Measurements from ENCODE around the gene RNU6-9.

The RNU6-9 gene

GRCh38 chr19:919199-920050 is 26.1 kb downstream of the RNU6-9 start:
- peak in 1 of 2 experiments; percentile 81 for DNase-seq

- peak in 1 of 2 experiments; percentile 77 for DNase-seq
Measured at GRCh38 chr19:920051-920864, 27.0 kb downstream of the RNU6-9 start.

- peak in 1 of 2 experiments; percentile 28 for DNase-seq
Measured at GRCh38 chr19:924553-925086, 31.3 kb downstream of the RNU6-9 start.

DNA sequence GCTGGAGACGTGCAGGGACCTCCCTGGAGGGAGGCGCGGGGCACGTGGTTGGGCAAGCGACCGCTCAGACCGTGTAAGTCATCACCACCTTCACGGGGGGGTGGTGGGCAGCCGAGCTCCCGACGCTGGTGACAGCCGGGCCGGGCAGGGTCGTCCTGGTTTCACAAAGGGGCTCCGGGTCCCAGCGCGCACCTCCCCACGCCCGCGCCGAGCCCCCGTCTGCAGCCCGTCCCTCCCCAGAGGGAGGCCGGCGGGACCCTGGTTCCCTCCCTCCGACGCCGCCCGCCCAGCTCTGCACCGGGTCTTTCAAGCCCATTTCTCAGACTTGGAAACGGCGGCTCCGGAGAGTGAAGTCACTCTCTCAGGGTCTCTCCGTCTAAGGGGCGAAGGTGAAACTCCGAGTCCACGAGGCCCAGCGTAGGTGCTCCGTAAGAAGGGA is 31.8 kb downstream of the RNU6-9 start:
- peak in 1 of 2 experiments; percentile 52 for DNase-seq

DNA sequence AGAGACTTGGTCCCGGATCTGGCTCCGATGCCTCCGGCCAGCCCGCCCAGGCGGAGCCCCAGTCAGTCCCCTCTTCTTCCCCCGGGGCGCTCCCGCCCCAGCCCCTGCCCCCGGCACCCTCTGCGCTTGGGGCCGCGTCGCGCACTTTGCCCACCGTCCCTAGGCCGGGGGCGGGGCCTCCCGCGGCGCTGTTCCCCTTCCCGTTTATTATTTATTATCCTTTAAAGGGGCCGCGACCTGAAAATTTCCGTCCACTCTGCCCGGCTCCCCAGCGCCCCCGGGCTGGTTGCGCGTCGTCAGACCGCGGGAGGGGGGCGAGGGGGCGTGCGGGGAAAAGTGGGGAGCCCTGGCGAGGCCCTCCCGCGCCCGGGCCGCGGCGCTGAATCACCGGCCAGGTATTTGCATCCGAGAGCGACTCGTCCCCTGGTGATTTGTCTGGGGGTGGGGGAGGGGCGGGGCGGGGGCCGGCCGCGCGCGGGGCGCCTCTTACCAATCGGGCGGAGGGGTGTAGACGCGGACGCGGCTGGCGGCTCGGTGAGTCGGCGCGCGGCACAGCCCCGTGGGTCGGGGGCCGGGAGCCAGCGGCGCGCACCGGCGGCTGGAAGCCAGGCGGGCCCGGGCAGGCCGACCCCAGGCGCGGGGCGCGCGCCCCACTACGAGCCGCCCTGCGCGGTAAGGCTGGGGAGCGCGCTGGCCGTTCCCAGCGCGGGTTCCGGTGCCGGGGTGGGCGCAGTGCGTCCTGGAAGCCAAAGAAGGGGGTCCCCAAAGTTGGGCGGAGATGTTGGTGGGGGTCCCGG is 32.4 kb downstream of the RNU6-9 start, which contains the start of gene ARID3A:
ARID3A (plus strand) TSS at position 510 of the 797 bp plus-strand sequence. CDS start 3,494 bp downstream, outside the sequence.
- DNase-seq, result peak; percentile 72 to 87

GRCh38 chr19:926323-926588 is 33.0 kb downstream of the RNU6-9 start:
- DNase-seq, result no peak

GRCh38 chr19:926589-927350 is 33.5 kb downstream of the RNU6-9 start:
- peak in 1 of 2 experiments; percentile 56 for DNase-seq

GRCh38 chr19:927351-927779 is 34.1 kb downstream of the RNU6-9 start:
- no peak for DNase-seq

- peak in 1 of 2 experiments; percentile 24 for DNase-seq
Measured at GRCh38 chr19:927780-928401, 34.6 kb downstream of the RNU6-9 start.

DNA sequence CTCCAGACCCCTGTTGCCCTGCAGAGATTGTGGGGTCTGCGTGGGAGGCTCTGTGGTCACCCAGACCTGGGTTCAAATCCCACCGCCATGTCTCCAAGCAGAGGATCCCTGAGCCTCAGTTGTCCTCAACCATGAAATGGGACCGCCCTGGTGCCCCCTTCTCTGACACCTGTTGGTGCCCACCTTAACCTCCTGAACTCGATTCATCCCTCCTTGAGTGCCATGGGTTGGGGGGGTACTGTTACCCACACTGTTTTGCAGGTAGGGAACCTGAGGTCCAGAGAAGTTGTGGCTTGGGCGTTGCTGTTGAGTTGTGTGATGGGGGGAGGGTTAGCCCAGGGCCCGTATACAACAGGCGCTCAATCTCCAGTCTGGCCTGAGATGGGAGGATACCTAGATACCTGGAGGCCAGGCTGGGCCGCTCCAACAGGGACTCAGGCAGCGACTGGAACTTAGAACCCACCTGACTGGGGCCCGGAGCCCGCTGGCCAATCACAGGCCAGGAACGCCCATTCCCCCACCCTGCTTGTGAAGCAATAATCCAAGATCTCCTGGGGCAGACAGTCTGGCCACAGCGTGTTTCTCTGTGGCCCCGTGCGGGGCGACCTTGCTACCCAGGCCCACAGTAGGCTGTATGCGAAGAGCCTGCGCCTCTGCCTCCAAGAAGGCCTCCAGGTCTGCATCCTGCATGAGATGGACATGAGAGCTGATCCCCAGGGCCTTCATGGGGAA is 35.4 kb downstream of the RNU6-9 start:
- peak in 1 of 2 experiments; percentile 41 for DNase-seq

GRCh38 chr19:929203-929890 is 36.1 kb downstream of the RNU6-9 start:
- no peak for DNase-seq

DNA sequence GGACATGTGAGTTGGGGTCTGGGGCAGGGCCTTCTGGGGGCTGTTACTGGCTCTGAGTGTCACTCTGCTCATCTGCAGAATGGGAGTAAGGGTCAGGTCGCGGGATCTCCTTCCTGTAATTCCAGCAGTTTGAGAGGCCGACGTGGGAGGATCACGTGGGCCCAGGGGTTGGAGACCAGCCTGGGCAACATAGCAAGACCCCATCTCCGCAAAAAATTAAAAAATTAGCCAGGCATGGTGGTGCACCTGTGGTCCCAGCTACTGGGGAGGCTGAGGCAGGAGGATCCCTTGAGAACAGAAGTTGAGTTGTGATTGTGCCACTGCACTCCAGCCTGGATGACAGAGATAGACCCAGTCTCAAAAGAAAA is 36.6 kb downstream of the RNU6-9 start:
- DNase-seq, result no peak

- no peak for DNase-seq
Measured at GRCh38 chr19:931860-932647, 38.8 kb downstream of the RNU6-9 start.

DNA sequence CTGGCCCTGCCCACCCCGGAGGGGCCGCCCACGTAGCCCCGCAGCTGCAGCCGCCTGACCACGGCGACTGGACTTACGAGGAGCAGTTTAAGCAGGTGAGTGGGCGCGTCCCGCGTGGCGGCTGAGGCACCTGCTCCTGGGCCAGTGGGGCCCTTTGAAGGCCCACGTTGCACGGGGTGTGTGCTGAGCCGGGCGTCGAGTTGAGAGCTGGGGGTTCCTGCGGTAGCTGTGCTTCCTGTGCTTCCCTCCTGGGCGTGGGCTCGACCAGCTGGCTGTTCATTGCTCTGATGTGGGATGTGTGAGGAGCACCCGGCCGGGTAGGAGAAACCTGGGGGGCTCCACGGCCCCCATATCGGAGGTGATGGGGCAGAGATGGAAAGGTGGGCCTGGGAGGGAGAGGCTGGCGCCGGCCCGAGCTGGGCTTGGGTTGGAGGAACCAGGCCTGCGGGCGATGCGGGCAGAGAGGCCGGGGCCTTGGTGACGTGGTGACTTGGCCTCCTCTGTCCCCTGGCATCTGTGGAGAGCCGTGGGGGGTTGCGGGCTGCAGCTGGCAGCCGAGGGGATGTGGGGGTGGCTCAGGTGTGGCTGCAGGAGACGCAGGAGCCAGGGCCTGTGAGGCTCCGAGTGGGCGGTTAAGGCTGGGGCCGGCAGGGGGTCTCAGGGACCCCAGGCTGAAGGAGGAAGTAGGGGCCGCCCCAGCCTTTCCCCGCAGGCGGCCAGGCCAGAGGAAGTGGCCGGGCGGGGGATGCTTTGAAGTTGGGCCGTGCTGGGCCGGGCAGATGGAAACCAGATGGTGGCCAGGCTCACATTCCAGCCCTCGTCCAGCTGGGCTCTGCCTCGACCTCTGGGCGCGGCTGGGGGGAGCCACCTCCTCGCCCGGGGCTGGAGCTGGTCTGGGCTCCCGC is 39.6 kb downstream of the RNU6-9 start:
- DNase-seq, result no peak

- no peak for DNase-seq
Measured at GRCh38 chr19:933553-933882, 40.2 kb downstream of the RNU6-9 start.

DNA sequence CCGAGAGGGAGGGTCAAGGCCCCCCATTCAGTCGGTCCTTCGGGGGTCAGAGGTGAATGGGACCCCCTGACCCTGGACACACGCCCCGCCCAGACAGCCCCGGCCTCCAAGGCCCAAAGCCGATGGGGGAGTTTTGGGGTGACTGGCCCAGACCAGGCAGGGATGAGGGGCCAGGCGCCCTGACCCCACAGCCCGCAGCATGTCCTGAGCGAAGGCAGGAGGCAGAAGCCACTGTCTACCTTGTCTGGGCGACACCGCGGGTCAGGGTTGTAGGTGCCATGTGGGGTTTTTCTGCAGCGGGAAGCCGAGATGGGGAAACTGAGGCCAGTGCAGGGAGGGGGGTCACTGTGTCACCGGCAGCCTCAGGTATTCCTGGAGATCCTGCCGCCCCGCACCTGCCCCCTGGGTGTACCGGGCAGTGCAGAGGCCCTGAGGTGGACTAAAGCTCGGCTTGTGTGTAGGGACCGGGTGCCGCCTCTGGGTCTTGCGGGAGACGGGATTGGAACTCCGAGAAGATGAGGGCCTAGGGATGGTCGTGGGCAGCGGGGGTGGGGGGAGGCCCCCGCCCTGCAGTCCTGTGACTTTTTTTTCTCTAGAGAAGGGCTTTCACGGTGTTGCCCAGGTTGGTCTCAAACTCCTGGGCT is 41.0 kb downstream of the RNU6-9 start:
- no peak for DNase-seq

GRCh38 chr19:934865-935479 is 41.7 kb downstream of the RNU6-9 start:
- DNase-seq, result no peak

Data from NCI-H526 (cell line).